HCT116 (cell line): ENCODE results near the gene HK1. TPM values are rescaled to one million over a fixed set of nuclear protein-coding genes. Genes with fewer than 3 reads are reported as not detected.

Source experiments
- ATAC-seq: fragments of 200-7000 bp; cut with Tn5 transposase; 2 replicates; pipeline ENCODE4 v1.9.1; 2020; ENCODE audit warnings: mild to moderate bottlenecking, moderate library complexity
- BruUV-seq: library from RNA; stranded (reverse); fragments of 400-500 nt; replicated peaks from 2 replicates; lab custom pipeline; 2021; lab: Mats Ljungman, UMichigan
- CTCF ChIA-PET: fragments of 300-600 bp; sonication (Branson Sonifier 250); formaldehyde crosslinking; loops from one replicate; lab custom pipeline; 2021; ENCODE audit warnings: antibody characterized with exemption; lab: Charles Lee
- POLR2A ChIA-PET: fragments of 300-600, 350-600 bp; sonication (Branson Sonifier 250); formaldehyde crosslinking; loops from one replicate; lab custom pipeline; 2021; ENCODE audit warnings: antibody characterized with exemption; lab: Charles Lee
- RAD21 ChIA-PET, 2 experiments: fragments of 300-600 bp; sonication (Branson Sonifier 250); formaldehyde crosslinking; loops; one replicate each; lab custom pipeline; 2023; ENCODE audit warnings: low total read pairs in 2 of 2; ENCODE audit not compliant: uncharacterized antibody in 2 of 2, unreplicated experiment in 2 of 2, low non-redundant PET in 1 of 2; lab: Charles Lee
- DNase-seq: peaks from one replicate; pipeline ENCODE4 v3.0.0-alpha.2; 2010; ENCODE audit warnings: low read depth, low spot score
- H2AFZ ChIP-seq: fragments of 200-600 bp; shearing (Covaris generic), sonication (generic); 2 replicates; pipeline ENCODE4 v1.6.1; 2017; ENCODE audit warnings: low read depth, mixed run types, mixed read lengths, antibody characterized with exemption, low read length; ENCODE audit not compliant: poor library complexity, severe bottlenecking
- H3K27ac ChIP-seq: 2 replicates; pipeline ENCODE4 v1.5.1; 2012; ENCODE audit warnings: low read depth, low read length
- H3K27me3 ChIP-seq: fragments of 200-600 bp; sonication (generic); 2 replicates; pipeline ENCODE4 v1.6.1; 2016; ENCODE audit warnings: mixed run types, low read length, mixed read lengths; ENCODE audit not compliant: insufficient read depth
- H3K36me3 ChIP-seq, 2 experiments: fragments of 200-500 bp in 1 of 2; fragments of 200-600 bp in 1 of 2; sonication (Bioruptor generic) in 1 of 2; sonication (generic) in 1 of 2; 2 replicates each; pipeline versions ENCODE4 v1.5.1 to v1.6.1; 2014 to 2016; ENCODE audit warnings: low read length in 2 of 2, inconsistent platforms in 1 of 2, mixed read lengths in 1 of 2, mixed run types in 1 of 2; ENCODE audit not compliant: insufficient read depth in 2 of 2, control insufficient read depth in 1 of 2
- H3K4me1 ChIP-seq, 2 experiments: fragments of 200-600 bp in 1 of 2; sonication (generic) in 1 of 2; 2 replicates each; pipeline versions ENCODE4 v1.5.1 to v1.6.1; 2012 to 2017; ENCODE audit warnings: low read length in 2 of 2, inconsistent platforms in 1 of 2, mild to moderate bottlenecking in 1 of 2, mixed read lengths in 1 of 2, mixed run types in 1 of 2, moderate library complexity in 1 of 2; ENCODE audit not compliant: insufficient read depth in 2 of 2, control insufficient read depth in 1 of 2
- H3K4me2 ChIP-seq: fragments of 200-600 bp; sonication (generic); 2 replicates; pipeline ENCODE4 v1.6.1; 2017; ENCODE audit warnings: mixed run types, low read length, mixed read lengths
- H3K4me3 ChIP-seq, 2 experiments: fragments of 200-600 bp in 1 of 2; sonication (generic) in 1 of 2; replicated peaks in 1 of 2; 2 replicates each; pipeline ENCODE4 v1.5.1; 2011 to 2016; ENCODE audit warnings: low read length in 2 of 2, control low read depth in 1 of 2, low read depth in 1 of 2, mild to moderate bottlenecking in 1 of 2, mixed read lengths in 1 of 2, mixed run types in 1 of 2
- H3K79me2 ChIP-seq: fragments of 200-600 bp; sonication (generic); 2 replicates; pipeline ENCODE4 v1.6.1; 2017; ENCODE audit warnings: mild to moderate bottlenecking, mixed run types, low read length, moderate library complexity, mixed read lengths; ENCODE audit not compliant: insufficient read depth
- H3K9ac ChIP-seq: fragments of 200-600 bp; sonication (generic); 2 replicates; pipeline ENCODE4 v1.6.1; 2016; ENCODE audit warnings: low read length, mixed read lengths
- H3K9me2 ChIP-seq: fragments of 200-600 bp; sonication (generic), shearing (Covaris generic); 2 replicates; pipeline ENCODE4 v1.6.1; 2017; ENCODE audit warnings: mixed run types, mild to moderate bottlenecking, moderate library complexity; ENCODE audit not compliant: insufficient read depth
- H3K9me3 ChIP-seq, 2 experiments: fragments of 200-500 bp in 1 of 2; fragments of 200-600 bp in 1 of 2; sonication (Bioruptor generic) in 1 of 2; sonication (generic) in 1 of 2; 2 replicates each; pipeline ENCODE4 v1.6.1; 2014 to 2017; ENCODE audit warnings: low read length in 2 of 2, mixed read lengths in 2 of 2, inconsistent platforms in 1 of 2, low read depth in 1 of 2, mild to moderate bottlenecking in 1 of 2, mixed run types in 1 of 2, moderate library complexity in 1 of 2; ENCODE audit not compliant: control insufficient read depth in 1 of 2, insufficient read depth in 1 of 2
- H4K20me1 ChIP-seq: fragments of 200-600 bp; sonication (generic), shearing (Covaris generic); 2 replicates; pipeline ENCODE4 v1.6.1; 2017; ENCODE audit warnings: mixed run types, mild to moderate bottlenecking, moderate library complexity; ENCODE audit not compliant: insufficient read depth
- ATF3 ChIP-seq: IDR thresholded peaks from 2 replicates; pipeline ENCODE4 v1.6.1; 2012
- CTCF ChIP-seq, 3 experiments: fragments of 200-600 bp in 1 of 3; sonication (generic) in 1 of 3; IDR thresholded peaks in 2 of 3; conservative IDR thresholded peaks in 1 of 3; 2 replicates each; pipeline ENCODE4 v1.5.1; 2012 to 2017; ENCODE audit warnings: low read depth in 2 of 3, low read length in 2 of 3, antibody characterized with exemption in 1 of 3, borderline replicate concordance in 1 of 3, control low read depth in 1 of 3, mild to moderate bottlenecking in 1 of 3, mixed read lengths in 1 of 3, mixed run types in 1 of 3, moderate library complexity in 1 of 3; ENCODE audit not compliant: insufficient read depth in 1 of 3
- EGR1 ChIP-seq: IDR thresholded peaks from 2 replicates; pipeline ENCODE4 v1.6.1; 2012; ENCODE audit warnings: low read depth
- ELF1 ChIP-seq: IDR thresholded peaks from 2 replicates; pipeline ENCODE4 v1.6.1; 2012; ENCODE audit warnings: low read depth, borderline replicate concordance
- EZH2 ChIP-seq: fragments of 200-600 bp; sonication (generic); IDR thresholded peaks from 2 replicates; pipeline ENCODE4 v1.6.1; 2017; ENCODE audit warnings: antibody characterized with exemption, mixed run types
- EZH2phosphoT487 ChIP-seq: fragments of 200-600 bp; IDR thresholded peaks from 2 replicates; pipeline ENCODE4 v1.6.1; 2018; ENCODE audit warnings: antibody characterized with exemption, borderline replicate concordance
- FOSL1 ChIP-seq: IDR thresholded peaks from 2 replicates; pipeline ENCODE4 v1.6.1; 2012; ENCODE audit warnings: low read depth
- JUND ChIP-seq: IDR thresholded peaks from 2 replicates; pipeline ENCODE4 v1.6.1; 2012
- POLR2A ChIP-seq: IDR thresholded peaks from 2 replicates; pipeline ENCODE4 v1.7.0; 2011; ENCODE audit warnings: borderline replicate concordance; ENCODE audit not compliant: insufficient read depth, insufficient read length; ENCODE audit errors: extremely low read depth
- POLR2AphosphoS5 ChIP-seq: IDR thresholded peaks from 2 replicates; pipeline ENCODE4 v1.6.1; 2011; ENCODE audit warnings: mild to moderate bottlenecking, low read depth, low read length, moderate library complexity
- SRF ChIP-seq: IDR thresholded peaks from 2 replicates; pipeline ENCODE4 v1.6.1; 2012; ENCODE audit warnings: low read depth
- YY1 ChIP-seq: IDR thresholded peaks from 2 replicates; pipeline ENCODE4 v1.6.1; 2011; ENCODE audit warnings: low read length, low read depth, moderate library complexity, mild to moderate bottlenecking; ENCODE audit not compliant: insufficient replicate concordance; ENCODE audit errors: extremely low read depth
- ZNF274 ChIP-seq: fragments of 200-500 bp; sonication (Bioruptor generic); IDR thresholded peaks from 2 replicates; pipeline ENCODE4 v1.6.1; 2014; ENCODE audit warnings: mild to moderate bottlenecking, low read depth, low read length, inconsistent platforms
- intact Hi-C: fragments of 100-400 bp; cut with micrococcal nuclease; formaldehyde crosslinking; loops from 2 replicates; pipeline ENCODE4 v1.10.0; 2022
- total RNA-seq: library from RNA; stranded (reverse); gene quantifications from one replicate; pipeline ENCODE4 v1.2.1, GENCODE V29; 2021; ENCODE audit not compliant: unreplicated experiment

Gene HK1
- total RNA-seq, 1 experiment from 2014 or later, result 50.3 TPM

- TF ChIP-seq SRF (no peak), ZNF274 (no peak), EGR1 (no peak), JUND (no peak), YY1 (no peak), EZH2 (no peak), FOSL1 (no peak), POLR2A (no peak), ATF3 (no peak)
- TF ChIP-seq, all 23 proteins: peak for 0
Observed at GRCh38 chr10:69345890-69346474, 67.7 kb downstream of the HK1 start (continued).

GRCh38 chr10:69346776-69347175 is 68.5 kb downstream of the HK1 start:
- no peaks in the 10 kb centered on the region; a peak in 1 of 4 replicates for H3K36me3 ChIP-seq
- BruUV-seq, result no TSS peak
- H3K9ac ChIP-seq, result no peak overlapping the region
- no peak overlapping the region for H3K4me2 ChIP-seq
- H3K9me3 ChIP-seq, result no peaks in the 10 kb centered on the region
- no peak for TF ChIP-seq ATF3
- no peak for TF ChIP-seq SRF
- TF ChIP-seq EZH2phosphoT487, result no peak
- TF ChIP-seq POLR2AphosphoS5, result no peak
- TF ChIP-seq EGR1, result no peak
- TF ChIP-seq ELF1, result no peak
- no peak for TF ChIP-seq POLR2A
- TF ChIP-seq YY1, result no peak
- no peak for TF ChIP-seq FOSL1
- TF ChIP-seq CTCF (IDR thresholded peaks at IDR 0.05 in 2 of 3, conservative IDR thresholded peaks at IDR 0.05 in 1 of 3; ENCODE audit: borderline replicate concordance in 1 of 3, insufficient read depth in 1 of 3, low read depth in 2 of 3, low read length in 2 of 3), result no peak
- DNase-seq, result no peak
- no peak overlapping the region for H2AFZ ChIP-seq
- ChIA-PET RAD21 (no interaction called here), CTCF (no interaction called here), POLR2A (interaction anchor here (0.7 kb wide), 1 partner anchor 1116 kb away, joined by 5 read pairs; no protein-coding TSS in a partner anchor)
- no peaks in the 10 kb centered on the region for H4K20me1 ChIP-seq
- no peaks in the 10 kb centered on the region for H3K9me2 ChIP-seq
- H3K79me2 ChIP-seq, result no peaks in the 10 kb centered on the region
- no peak overlapping the region for H3K4me3 ChIP-seq
- intact Hi-C loops, result no loop called here
- no peak for ATAC-seq
- H3K4me1 ChIP-seq, result no peaks in the 10 kb centered on the region
- H3K27ac ChIP-seq, result no peak overlapping the region
- H3K27me3 ChIP-seq, result no peaks in the 10 kb centered on the region
